ENCODE data around the gene CCDC92B.

The CCDC92B gene

GRCh38 chr17:2704031-2704889 lies 45.2 kb downstream of the CCDC92B start:
- Histone ChIP-seq H3K79me1 (ENCODE audit: low read length) (no peaks in the 10 kb centered on the region), H3K9ac (ENCODE audit: low read length) (no peak overlapping the region), H3K27me3 (ENCODE audit: insufficient read depth, low read length) (no peaks in the 10 kb centered on the region), H4K8ac (ENCODE audit: low read depth, low read length) (no peak overlapping the region), H3K4me2 (ENCODE audit: low read length) (no peak overlapping the region), H3K9me3 (ENCODE audit: insufficient read depth, low read depth, low read length) (no peaks in the 10 kb centered on the region), H2BK12ac (ENCODE audit: low read length) (no peak overlapping the region), H3K27ac (ENCODE audit: low read depth, low read length) (no peak overlapping the region), H4K12ac (ENCODE audit: low read depth, low read length) (no peak overlapping the region), H3K18ac (ENCODE audit: low read length) (no peak overlapping the region), H2BK120ac (ENCODE audit: insufficient read depth, low read length, poor library complexity) (no peak overlapping the region), H2BK5ac (ENCODE audit: low read depth, low read length, poor library complexity) (no peak overlapping the region), H3K36me3 (ENCODE audit: control insufficient read depth in 1 of 2, insufficient read depth in 2 of 2, low read length in 2 of 2) (peaks cover 35 to 45% of the 10 kb centered on the region in 2 experiments), H3K4ac (ENCODE audit: low read depth, low read length) (no peak overlapping the region), H3K23ac (ENCODE audit: low read length) (no peak overlapping the region), H3K4me3 (ENCODE audit: low read depth, low read length) (no peak overlapping the region), H3K14ac (ENCODE audit: low read length) (no peak overlapping the region), H3K4me1 (ENCODE audit: control insufficient read depth in 1 of 2, insufficient read depth in 2 of 2, low read length in 2 of 2) (peaks cover 4 to 5% of the 10 kb centered on the region in 2 experiments), H2AFZ (ENCODE audit: insufficient read depth, low read length, poor library complexity) (no peak overlapping the region), H2AK5ac (ENCODE audit: low read length) (no peak overlapping the region), H4K91ac (ENCODE audit: low read depth, low read length) (no peak overlapping the region), H3K79me2 (ENCODE audit: control insufficient read depth, insufficient read depth, low read length, poor library complexity) (peaks cover 6% of the 10 kb centered on the region)
- DNase-seq, result no peak
- WGBS (ENCODE audit: extremely low coverage, insufficient coverage, insufficient read length), result no CpG with 5 or more reads among the region's 38 CpGs

- Histone ChIP-seq H3K4me1 (ENCODE audit: control insufficient read depth in 1 of 2, insufficient read depth in 2 of 2, low read length in 2 of 2) (no peaks in the 10 kb centered on the region), H4K8ac (ENCODE audit: low read depth, low read length) (no peak overlapping the region), H3K9me3 (ENCODE audit: insufficient read depth, low read depth, low read length) (no peaks in the 10 kb centered on the region), H2BK12ac (ENCODE audit: low read length) (no peak overlapping the region), H2AK5ac (ENCODE audit: low read length) (no peak overlapping the region), H3K27ac (ENCODE audit: low read depth, low read length) (no peak overlapping the region), H4K12ac (ENCODE audit: low read depth, low read length) (no peak overlapping the region), H3K18ac (ENCODE audit: low read length) (no peak overlapping the region), H3K9ac (ENCODE audit: low read length) (no peak overlapping the region), H3K27me3 (ENCODE audit: insufficient read depth, low read length) (no peaks in the 10 kb centered on the region), H2BK120ac (ENCODE audit: insufficient read depth, low read length, poor library complexity) (no peak overlapping the region), H3K23ac (ENCODE audit: low read length) (no peak overlapping the region), H3K36me3 (ENCODE audit: control insufficient read depth in 1 of 2, insufficient read depth in 2 of 2, low read length in 2 of 2) (peaks cover 35 to 47% of the 10 kb centered on the region in 2 experiments), H2AFZ (ENCODE audit: insufficient read depth, low read length, poor library complexity) (no peak overlapping the region), H3K14ac (ENCODE audit: low read length) (no peak overlapping the region), H3K79me2 (ENCODE audit: control insufficient read depth, insufficient read depth, low read length, poor library complexity) (peaks cover 2% of the 10 kb centered on the region), H2BK5ac (ENCODE audit: low read depth, low read length, poor library complexity) (no peak overlapping the region), H3K4me2 (ENCODE audit: low read length) (no peak overlapping the region), H3K79me1 (ENCODE audit: low read length) (no peaks in the 10 kb centered on the region), H3K4ac (ENCODE audit: low read depth, low read length) (no peak overlapping the region), H3K4me3 (ENCODE audit: low read depth, low read length) (no peak overlapping the region), H4K91ac (ENCODE audit: low read depth, low read length) (no peak overlapping the region)
- no CpG with 5 or more reads among the region's 16 CpGs for WGBS (ENCODE audit: extremely low coverage, insufficient coverage, insufficient read length)
- DNase-seq, result no peak
Observed at GRCh38 chr17:2703606-2704005, 45.8 kb downstream of the CCDC92B start.

GRCh38 chr17:2703181-2703580 lies 46.3 kb downstream of the CCDC92B start:
- H3K4me3 ChIP-seq (ENCODE audit: low read depth, low read length), result peak overlapping the region; percentile 10
- peaks cover 2% of the 10 kb centered on the region for H3K79me2 ChIP-seq (ENCODE audit: control insufficient read depth, insufficient read depth, low read length, poor library complexity)
- H3K4me2 ChIP-seq (ENCODE audit: low read length), result no peak overlapping the region
- H3K4ac ChIP-seq (ENCODE audit: low read depth, low read length), result no peak overlapping the region
- H3K9me3 ChIP-seq (ENCODE audit: insufficient read depth, low read depth, low read length), result peaks cover under 1% of the 10 kb centered on the region
- H3K27me3 ChIP-seq (ENCODE audit: insufficient read depth, low read length), result no peaks in the 10 kb centered on the region
- H2BK12ac ChIP-seq (ENCODE audit: low read length), result no peak overlapping the region
- no peak overlapping the region for H3K23ac ChIP-seq (ENCODE audit: low read length)
- H4K12ac ChIP-seq (ENCODE audit: low read depth, low read length), result no peak overlapping the region
- H3K4me1 ChIP-seq (ENCODE audit: control insufficient read depth in 1 of 2, insufficient read depth in 2 of 2, low read length in 2 of 2), result no peaks in the 10 kb centered on the region
- no peak overlapping the region for H2BK5ac ChIP-seq (ENCODE audit: low read depth, low read length, poor library complexity)
- H4K91ac ChIP-seq (ENCODE audit: low read depth, low read length), result no peak overlapping the region
- H3K36me3 ChIP-seq (ENCODE audit: control insufficient read depth in 1 of 2, insufficient read depth in 2 of 2, low read length in 2 of 2), result peaks cover 38 to 51% of the 10 kb centered on the region in 2 experiments
- no peak for DNase-seq
- no peak overlapping the region for H3K27ac ChIP-seq (ENCODE audit: low read depth, low read length)
- H2BK120ac ChIP-seq (ENCODE audit: insufficient read depth, low read length, poor library complexity), result no peak overlapping the region
- H3K18ac ChIP-seq (ENCODE audit: low read length), result no peak overlapping the region
- H2AFZ ChIP-seq (ENCODE audit: insufficient read depth, low read length, poor library complexity), result no peak overlapping the region
- no peak overlapping the region for H3K14ac ChIP-seq (ENCODE audit: low read length)
- no peak overlapping the region for H4K8ac ChIP-seq (ENCODE audit: low read depth, low read length)
- no CpG with 5 or more reads among the region's 20 CpGs for WGBS (ENCODE audit: extremely low coverage, insufficient coverage, insufficient read length)
- no peaks in the 10 kb centered on the region for H3K79me1 ChIP-seq (ENCODE audit: low read length)
- no peak overlapping the region for H3K9ac ChIP-seq (ENCODE audit: low read length)
- H2AK5ac ChIP-seq (ENCODE audit: low read length), result no peak overlapping the region

- H3K23ac ChIP-seq (ENCODE audit: low read length), result no peak overlapping the region
- H3K4ac ChIP-seq (ENCODE audit: low read depth, low read length), result no peak overlapping the region
- H3K4me2 ChIP-seq (ENCODE audit: low read length), result no peak overlapping the region
- no peak overlapping the region for H3K4me3 ChIP-seq (ENCODE audit: low read depth, low read length)
- peaks cover 4% of the 10 kb centered on the region for H3K9me3 ChIP-seq (ENCODE audit: insufficient read depth, low read depth, low read length)
- no peak overlapping the region for H4K12ac ChIP-seq (ENCODE audit: low read depth, low read length)
- H3K14ac ChIP-seq (ENCODE audit: low read length), result no peak overlapping the region
- no peaks in the 10 kb centered on the region for H3K79me2 ChIP-seq (ENCODE audit: control insufficient read depth, insufficient read depth, low read length, poor library complexity)
- H3K27me3 ChIP-seq (ENCODE audit: insufficient read depth, low read length), result no peaks in the 10 kb centered on the region
- no peak overlapping the region for H2BK12ac ChIP-seq (ENCODE audit: low read length)
- no peak overlapping the region for H3K18ac ChIP-seq (ENCODE audit: low read length)
- H2BK5ac ChIP-seq (ENCODE audit: low read depth, low read length, poor library complexity), result no peak overlapping the region
- H2AFZ ChIP-seq (ENCODE audit: insufficient read depth, low read length, poor library complexity), result no peak overlapping the region
- no peak overlapping the region for H3K27ac ChIP-seq (ENCODE audit: low read depth, low read length)
- H2BK120ac ChIP-seq (ENCODE audit: insufficient read depth, low read length, poor library complexity), result no peak overlapping the region
- no peak overlapping the region for H4K8ac ChIP-seq (ENCODE audit: low read depth, low read length)
- H3K4me1 ChIP-seq (ENCODE audit: control insufficient read depth in 1 of 2, insufficient read depth in 2 of 2, low read length in 2 of 2), result no peaks in the 10 kb centered on the region
- no peak overlapping the region for H4K91ac ChIP-seq (ENCODE audit: low read depth, low read length)
- no peak overlapping the region for H2AK5ac ChIP-seq (ENCODE audit: low read length)
- no peak overlapping the region for H3K9ac ChIP-seq (ENCODE audit: low read length)
- H3K79me1 ChIP-seq (ENCODE audit: low read length), result no peaks in the 10 kb centered on the region
- no CpG with 5 or more reads among the region's 22 CpGs for WGBS (ENCODE audit: extremely low coverage, insufficient coverage, insufficient read length)
- H3K36me3 ChIP-seq (ENCODE audit: control insufficient read depth in 1 of 2, insufficient read depth in 2 of 2, low read length in 2 of 2), result peaks cover 48 to 60% of the 10 kb centered on the region in 2 experiments
- DNase-seq, result no peak
Observed at GRCh38 chr17:2701996-2702741, 47.3 kb downstream of the CCDC92B start.
